IPS-18c (cell line): ENCODE measurements around the gene PRR29.
"Not testable (repeated sequence)": the region's sequence is repeated elsewhere in the genome, so short reads cannot be mapped to it uniquely, and the experiment has no call there.

Experiments used
- H3K4me3 ChIP-seq: 2 replicates; pipeline ENCODE4 v1.7.0; 2013; ENCODE audit warnings: low read depth, mild to moderate bottlenecking, low read length, moderate library complexity; ENCODE audit not compliant: insufficient read depth
- H3K9me3 ChIP-seq: one replicate; pipeline ENCODE4 v1.6.1; 2013; ENCODE audit warnings: mild to moderate bottlenecking, low read length, moderate library complexity; ENCODE audit not compliant: control insufficient read depth, insufficient read depth

PRR29 gene

DNA sequence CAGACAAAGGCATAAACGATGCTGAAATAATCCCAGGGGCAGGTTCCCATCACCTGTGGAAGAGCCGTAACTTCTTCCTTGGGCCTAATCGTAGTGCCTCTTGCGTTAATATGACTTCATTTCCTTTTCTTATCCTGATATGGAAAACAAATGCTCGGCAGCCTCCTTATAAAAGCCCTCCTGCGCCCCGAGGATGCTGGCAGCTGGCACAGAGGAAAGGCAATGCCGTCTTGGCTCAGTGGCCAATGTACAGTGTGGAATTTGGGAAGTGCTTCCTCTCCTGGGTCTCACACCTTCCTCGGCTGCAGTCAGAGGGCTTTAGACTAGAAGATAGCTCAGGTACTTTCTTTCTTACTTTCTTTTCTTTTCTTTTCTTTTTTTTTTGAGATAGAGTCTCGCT is 28.9 kb upstream of the PRR29 start:
- Histone ChIP-seq H3K9me3 (no peaks in the 10 kb centered on the region), H3K4me3 (no peak overlapping the region)

DNA sequence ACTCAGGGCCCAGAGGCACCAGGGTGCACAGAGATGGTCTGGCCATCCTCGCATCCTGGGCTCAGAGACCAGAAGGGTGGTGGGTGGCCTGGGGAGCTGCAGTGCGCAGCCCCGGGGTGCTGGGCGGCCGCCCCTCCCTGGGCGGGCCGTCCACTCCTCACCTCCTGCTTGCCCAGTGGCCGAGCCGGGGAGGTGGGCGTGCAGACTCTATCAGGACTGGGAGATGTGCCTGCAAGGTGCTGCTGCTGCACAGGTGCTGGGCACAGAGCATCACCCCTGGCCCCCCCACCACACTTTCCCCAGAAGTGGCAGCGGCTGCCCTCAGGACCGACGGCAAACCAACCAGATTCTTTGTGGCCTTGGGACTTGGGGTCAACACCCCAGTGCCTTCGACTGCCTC is 25.4 kb upstream of the PRR29 start, which contains the start of gene SCN4A:
SCN4A (minus strand) TSS at position 123 of the 400 bp plus-strand sequence; CDS start at position 46, 77 bp downstream.
- Histone ChIP-seq H3K4me3 (no peak within 1 kb of the TSS), H3K9me3 (no peaks in the 10 kb centered on the region)

DNA sequence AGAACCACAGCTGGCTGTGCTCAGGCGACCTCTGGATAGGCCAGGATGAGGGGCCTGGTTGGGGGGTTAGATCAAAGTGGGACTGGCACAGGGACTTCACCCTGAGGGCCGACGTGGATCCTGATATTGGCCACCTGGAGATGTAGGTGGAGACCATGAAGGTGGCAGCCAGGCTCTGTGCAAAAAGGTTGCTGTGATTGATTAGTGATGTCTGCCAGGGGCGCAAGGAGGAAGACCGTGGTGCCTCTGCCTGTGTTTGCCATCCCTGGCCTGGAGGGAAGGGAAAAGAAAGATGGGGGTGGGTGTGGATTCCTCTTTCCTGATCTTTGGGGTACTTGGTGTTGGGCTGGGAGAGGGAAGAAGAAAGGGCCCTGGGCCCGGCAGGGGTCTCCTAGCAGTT is 24.9 kb upstream of the PRR29 start:
- Histone ChIP-seq H3K4me3 (no peak overlapping the region), H3K9me3 (no peaks in the 10 kb centered on the region)

DNA sequence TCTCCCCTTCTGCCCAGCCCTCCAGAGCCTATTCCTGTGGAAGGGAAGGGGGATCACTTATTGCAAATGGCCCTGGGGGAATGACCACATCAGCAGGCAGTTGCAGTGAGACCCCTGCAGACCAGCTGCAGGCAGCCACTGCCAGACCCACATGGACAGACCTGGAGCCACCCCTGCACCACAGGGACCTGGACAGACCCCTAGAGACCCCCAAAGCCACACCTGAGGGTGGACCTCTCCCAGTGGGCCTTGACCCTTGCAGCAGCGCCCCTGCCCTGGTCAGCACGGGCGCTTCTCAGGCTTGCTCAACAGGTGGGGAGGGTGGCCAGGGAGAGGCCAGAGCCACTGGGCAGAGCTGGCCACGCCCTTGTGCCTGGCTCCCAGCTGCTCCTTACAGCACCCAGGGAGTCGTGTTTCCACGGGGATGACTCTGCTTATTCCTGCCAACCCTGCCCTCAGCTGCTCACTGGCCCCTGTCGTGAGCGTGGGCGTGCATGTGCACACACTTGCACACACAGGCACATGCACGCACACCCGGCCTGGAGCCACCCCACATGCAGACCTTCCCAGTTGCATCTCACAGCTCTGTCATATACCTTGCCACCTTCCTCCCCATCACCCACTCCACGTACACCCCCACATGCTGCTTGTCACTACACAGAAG is 24.1 kb upstream of the PRR29 start:
- no peaks in the 10 kb centered on the region for H3K9me3 ChIP-seq
- H3K4me3 ChIP-seq: no peak overlapping the region; the same call in 1 of the 2 replicates

DNA sequence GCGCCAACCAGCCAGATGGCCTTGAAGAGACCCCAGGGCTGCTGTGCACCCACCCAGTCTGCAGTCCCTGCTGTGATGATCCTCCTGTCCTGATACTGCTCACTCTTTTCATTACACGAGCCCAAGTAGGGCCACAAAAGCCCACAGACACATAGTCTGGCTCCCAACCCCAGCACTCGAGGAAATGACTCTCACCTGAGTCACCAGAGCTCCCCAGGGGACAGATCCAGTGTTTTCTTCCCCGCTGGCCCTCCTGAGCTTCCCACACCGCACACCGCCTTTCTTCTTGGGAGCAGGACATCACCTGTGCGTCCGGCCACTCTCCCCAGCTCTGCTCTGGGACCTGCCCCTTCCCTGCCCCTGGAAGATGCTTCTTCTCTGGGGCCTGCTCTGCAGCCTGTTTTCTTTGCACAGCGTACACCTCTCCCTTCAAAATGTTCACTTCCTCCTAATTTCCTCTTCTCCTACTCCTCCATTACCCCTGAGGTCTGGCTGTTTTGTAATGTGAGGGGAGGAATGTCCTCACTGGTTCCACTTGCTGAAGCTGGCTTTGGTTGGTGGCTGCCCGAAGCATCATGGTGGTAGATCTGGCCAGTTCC is 23.5 kb upstream of the PRR29 start:
- no peaks in the 10 kb centered on the region for H3K9me3 ChIP-seq

DNA sequence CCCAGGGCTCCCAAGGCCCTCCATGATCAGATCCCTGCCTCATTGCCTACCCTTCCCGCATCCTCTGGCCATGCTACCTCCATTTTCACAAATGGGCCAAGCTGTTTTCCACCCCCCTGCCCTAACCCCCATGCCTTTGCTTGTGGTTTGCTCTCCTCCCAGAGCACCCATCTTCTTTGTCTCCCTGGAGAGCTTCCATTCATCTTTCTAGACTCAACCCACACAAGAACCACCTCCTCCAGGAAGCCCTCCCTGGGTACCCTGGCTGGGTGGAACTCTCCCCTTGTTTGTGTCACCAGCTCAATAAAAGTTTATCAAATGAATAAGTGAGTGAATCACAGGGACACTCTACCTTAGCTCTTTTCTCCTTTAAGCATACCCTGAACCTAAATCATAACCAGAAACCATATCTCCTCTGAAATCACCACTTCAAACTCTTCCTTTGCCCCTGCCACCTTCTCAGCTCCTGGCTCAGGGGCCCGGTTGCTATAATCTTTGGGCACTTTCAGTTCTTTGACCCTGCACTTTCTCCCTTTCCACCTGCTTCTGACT is 22.5 kb upstream of the PRR29 start:
- Histone ChIP-seq H3K4me3 (no peak overlapping the region), H3K9me3 (no peaks in the 10 kb centered on the region)

More for the DNA sequence above, 23.5 kb upstream of the PRR29 start:
- no peak overlapping the region for H3K4me3 ChIP-seq

DNA sequence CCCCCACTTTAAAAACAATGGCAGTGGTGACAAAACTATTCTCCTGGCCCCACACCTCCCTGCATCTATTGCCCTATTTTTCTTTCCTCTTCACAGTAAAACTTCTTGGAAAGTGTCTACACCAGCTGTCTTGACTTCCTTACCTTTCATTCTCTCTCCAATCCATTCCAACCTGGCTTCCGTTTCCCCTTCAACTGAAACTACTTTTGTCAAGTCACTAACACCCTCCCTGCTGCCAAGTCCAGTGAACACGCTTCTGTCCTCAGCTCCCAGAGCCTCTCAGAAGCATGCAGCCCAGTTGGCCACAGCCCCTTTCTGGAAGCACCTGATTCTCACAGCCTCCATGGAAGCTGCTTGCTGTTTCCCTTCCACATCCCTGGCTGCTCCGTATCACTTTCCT is 21.4 kb upstream of the PRR29 start:
- Histone ChIP-seq H3K9me3 (no peaks in the 10 kb centered on the region), H3K4me3 (no peak overlapping the region)

DNA sequence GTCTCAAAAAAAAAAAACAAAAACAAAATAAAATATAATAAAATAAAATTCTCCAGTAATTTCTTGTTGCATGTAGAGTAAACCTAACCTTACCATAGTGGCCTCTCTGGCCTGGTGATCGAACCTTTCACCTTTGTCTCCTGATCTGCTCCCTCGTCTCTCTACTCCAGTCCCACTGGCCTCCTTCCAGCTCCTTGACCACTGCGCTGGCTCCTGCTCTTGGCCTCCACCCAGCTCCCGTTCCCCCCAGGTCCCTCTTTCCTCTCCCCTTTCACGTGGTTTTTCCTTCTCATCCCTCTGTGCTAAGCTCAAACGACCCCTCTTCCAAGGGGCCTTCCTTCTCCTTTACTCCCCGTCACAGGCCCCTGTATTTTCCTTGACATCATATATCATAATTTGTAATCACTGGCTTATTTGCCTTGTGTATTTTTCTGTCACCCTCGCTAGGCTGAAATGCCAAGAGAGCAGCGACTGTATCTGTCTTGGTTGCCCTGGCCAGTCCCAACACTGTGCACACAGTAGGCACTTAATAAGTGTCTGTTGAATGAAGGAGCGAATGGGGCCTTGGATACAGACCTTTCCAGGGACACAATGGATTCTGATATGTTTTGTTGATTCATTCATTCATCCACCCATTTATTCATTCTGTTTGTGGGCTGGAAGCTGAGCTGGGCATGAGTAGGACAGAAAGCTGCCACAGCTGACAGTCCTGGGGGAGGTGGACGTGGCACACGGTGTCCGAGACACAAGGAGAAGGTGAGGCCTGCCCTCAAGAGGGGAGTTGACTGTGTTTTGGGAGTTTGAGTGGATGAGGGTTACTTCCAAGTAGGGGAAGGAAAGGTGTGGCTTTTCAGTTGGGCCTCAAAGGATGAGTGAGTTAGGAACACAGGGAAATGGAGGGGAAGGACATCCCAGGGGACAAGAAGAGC is 19.6 kb upstream of the PRR29 start:
- peaks cover 3% of the 10 kb centered on the region for H3K9me3 ChIP-seq
- H3K4me3 ChIP-seq: no peak overlapping the region

DNA sequence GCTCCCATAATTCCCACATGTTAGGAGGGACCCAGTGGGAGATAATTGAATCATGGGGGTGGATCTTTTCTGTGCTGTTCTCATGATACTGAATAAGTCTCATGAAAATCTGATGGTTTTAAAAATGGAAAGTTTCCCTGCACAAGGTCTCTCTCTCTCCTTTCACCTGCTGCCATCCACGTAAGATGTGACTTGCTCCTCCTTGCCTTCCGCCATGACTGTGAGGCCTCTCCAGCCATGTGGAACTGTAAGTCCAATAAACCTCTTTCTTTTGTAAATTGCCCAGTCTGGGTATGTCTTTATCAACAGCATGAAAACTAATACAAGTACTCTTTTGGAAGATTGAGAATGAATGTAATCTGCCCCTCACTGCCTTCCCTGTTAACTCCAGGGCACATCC is 15.5 kb upstream of the PRR29 start:
- not testable (repeated sequence) for H3K4me3 ChIP-seq, H3K9me3 ChIP-seq

DNA sequence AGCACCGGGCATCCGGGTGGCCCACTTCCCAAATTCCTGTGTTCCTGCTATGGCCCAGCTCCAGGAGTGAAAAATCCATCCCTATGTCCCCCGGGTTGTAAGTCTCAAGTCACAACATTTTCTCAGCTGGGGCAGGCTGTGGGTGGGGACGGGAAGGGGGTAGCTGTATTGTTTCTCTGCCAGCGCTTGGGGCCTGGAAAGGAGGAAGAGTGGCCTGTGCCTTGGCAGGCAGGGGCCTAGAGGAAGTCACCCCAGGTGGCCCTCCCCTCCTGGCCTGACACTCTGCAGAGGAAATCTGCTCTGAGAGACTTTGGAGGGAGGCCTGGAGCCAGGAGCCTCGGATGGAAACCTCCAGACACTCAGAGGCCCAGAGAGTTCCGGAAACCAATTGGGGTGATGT is 14.8 kb upstream of the PRR29 start:
- Histone ChIP-seq H3K4me3 (no peak overlapping the region), H3K9me3 (peaks cover 3% of the 10 kb centered on the region)

DNA sequence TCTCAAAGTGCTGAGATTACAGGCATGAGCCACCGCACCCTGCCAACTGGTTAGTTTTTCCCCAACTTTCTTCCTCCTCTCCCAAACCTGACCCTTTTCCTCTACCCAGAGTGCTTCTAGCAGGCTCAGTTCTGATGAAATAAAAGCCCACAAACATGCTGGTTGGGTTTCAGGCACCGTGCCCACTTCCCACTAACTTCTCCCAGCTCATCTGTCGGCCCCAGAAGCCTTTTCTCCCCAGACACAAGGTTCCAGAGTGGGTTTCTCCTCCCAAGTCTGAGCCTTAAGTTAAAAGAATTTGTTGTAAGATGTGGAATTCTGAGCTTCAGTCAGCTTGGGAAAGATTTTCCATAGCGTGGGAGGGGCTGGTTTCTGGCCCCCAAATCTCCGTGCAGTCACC is 13.9 kb upstream of the PRR29 start:
- Histone ChIP-seq H3K4me3 (no peak overlapping the region), H3K9me3 (peaks cover 3% of the 10 kb centered on the region)

DNA sequence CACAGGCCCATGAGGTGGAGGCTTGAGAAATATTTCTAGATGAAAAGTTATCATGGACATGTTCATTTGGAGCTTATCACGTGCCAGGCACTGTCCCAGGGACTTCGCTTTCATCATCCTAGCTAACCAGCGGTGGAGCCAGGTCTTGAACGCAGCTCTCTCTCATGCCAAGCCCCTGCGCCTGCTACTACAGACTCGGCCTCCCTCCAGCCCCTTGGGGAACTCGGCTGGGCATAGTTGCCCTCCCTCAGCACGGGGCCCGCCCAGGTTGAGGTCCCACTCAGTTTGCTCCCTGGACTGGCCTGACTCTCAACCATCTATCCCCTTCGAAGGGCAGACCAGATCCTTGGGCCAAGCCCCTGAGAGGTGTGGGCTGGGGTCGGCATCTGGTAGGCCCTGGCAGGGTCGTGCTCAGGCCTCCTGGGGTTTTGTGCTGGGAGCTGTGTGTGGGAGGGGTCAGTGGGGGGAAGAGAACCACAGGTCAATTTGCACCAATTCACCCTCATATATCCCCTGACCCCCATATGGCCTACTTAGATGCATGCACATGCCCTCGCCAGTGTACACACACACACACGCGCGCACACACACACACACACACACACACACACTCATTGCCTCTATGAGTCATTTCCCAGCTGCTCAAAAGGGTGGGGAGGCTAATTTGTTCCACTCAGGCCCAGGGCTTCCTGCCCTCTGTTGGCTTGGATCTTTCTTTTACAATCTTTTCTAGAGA is 13.3 kb upstream of the PRR29 start:
- Histone ChIP-seq H3K9me3 (peaks cover 3% of the 10 kb centered on the region), H3K4me3 (no peak overlapping the region)

DNA sequence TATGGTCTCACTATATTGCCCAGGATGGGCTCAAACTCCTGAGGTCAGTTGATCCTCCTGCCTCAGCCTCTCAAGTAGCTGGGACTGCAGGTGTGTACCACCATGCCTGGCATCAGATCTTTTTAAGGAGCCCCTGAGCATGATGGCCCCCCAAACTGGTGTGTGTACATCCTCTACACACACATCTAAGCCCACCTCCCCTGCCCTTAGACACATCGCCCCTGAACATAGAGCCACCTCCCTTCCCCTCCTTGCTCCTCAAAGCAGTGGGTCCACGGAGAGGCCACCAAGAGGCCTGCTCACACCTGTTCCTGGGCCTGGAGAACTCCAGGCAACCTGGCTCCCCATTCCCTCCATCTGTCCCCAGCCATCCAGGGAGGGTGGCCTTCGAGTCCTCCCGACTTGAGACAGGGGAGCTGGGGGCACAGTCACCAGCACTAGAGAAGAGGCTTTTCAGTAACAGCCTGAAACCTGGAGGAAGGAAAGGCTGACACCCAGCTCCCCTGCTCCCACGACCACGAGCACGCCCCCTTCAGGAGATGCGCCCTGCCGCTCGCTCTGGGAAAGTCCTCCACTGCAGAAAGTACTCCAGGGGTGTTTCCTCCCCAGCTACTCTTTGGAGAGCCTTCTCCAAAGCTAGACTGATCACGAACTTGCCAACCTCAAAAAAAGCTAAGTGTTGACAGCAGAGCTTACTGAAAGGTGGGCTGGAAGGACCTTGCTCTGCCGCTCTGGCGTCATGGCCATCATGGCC is 12.6 kb upstream of the PRR29 start:
- no peak overlapping the region for H3K4me3 ChIP-seq
- H3K9me3 ChIP-seq: peaks cover 3% of the 10 kb centered on the region

DNA sequence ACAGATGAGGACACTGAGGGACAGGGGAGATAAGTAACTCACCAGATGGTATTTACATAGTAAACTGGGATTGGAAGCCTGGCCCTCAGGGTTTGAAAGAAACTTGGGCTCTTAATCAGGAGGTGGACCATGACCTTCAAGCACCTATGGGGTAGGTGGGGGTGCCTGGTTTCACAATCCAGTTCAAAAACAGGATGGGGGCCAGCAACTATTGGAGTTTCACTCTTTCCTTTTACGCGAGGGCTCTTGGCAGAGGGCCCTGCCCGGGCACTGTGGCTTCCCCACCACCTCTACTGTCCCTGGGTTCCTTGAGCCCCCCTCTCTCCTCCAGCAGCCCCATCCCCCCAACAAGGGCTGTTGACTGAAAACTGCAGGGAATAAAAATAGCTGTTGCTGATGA is 11.3 kb upstream of the PRR29 start:
- no peak overlapping the region for H3K4me3 ChIP-seq
- peaks cover 3% of the 10 kb centered on the region for H3K9me3 ChIP-seq

DNA sequence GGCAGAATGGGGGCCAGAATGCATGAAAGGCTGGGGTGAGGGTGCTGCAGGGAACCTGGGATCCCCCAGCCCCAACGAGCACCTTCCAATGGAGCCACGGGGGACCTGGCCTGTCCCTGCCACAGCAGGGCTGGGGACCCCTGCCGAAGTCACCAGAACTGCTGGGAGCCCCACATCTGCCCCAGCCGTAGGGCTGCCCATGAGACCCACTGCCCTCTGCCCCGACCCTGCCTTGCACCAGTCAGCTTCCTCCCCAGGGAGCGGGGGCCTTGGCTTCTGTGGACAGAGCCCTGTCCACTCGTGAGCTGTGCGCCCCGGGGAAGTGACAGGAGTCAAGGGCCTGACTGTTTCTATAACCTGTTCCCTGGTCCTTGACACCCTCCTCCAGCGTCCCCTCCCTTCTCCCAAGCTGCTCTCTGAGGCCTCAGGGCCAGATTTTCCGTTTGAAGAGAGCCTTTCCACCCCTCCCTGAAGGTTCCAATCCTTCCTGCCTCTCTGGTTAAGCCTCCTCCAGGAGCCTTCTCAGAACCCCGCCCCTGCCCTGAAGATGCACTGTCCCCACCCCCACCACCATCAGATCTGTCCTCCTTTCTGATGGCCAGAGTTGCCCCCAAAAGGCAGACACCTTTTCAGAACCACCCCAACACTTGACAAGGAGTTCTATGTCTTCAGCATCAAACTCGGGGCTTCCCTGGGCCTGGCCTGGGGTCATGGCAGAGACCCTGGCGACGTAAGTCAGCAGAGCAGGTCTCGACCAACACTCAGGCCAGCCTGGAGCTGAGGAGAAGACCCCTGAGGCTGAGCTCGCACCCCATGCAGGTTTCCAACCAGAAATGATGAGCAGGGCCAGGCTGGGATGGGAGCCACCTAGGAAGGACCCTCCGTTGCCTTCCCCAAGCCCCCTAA is 10.7 kb upstream of the PRR29 start:
- Histone ChIP-seq H3K9me3 (no peaks in the 10 kb centered on the region), H3K4me3 (no peak overlapping the region)

DNA sequence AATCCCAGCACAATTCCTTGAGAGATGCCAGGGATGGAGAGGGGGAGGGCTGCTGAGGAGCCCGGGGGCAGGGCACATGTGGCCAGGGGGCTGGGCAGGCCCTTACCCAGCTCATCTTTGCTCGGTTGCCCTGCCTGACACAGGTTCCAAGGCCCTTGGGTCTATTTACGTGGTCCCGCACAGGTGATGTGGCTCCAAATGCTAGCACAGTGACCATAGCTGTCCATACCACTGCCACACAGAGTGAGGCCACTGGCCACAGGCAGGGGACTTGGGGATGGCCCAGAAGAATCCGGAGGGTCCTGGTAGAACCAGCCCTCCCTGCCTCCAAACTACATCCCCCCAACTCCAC is 10.0 kb upstream of the PRR29 start:
- H3K4me3 ChIP-seq: no peak overlapping the region

More for the DNA sequence above, 10.0 kb upstream of the PRR29 start:
- no peaks in the 10 kb centered on the region for H3K9me3 ChIP-seq
